Measurements from ENCODE around the gene ABR. TPM values are rescaled to one million over a fixed set of nuclear protein-coding genes. Genes with fewer than 3 reads are reported as not detected.

The ABR gene
- total RNA-seq = 94.5 TPM

- peak; percentile 49 for ATAC-seq
These were observed at the start of gene ABR for GRCh38 chr17:1179818-1180742. Gene ABR (minus strand): TSS chr17:1179981. CDS start chr17:1179727, 254 bp downstream.

- peak; percentile 20 for ATAC-seq
These were observed 49.6 kb upstream of the ABR start for GRCh38 chr17:1229349-1229899.

- no peak for ATAC-seq
These were observed 49.1 kb upstream of the ABR start for GRCh38 chr17:1228781-1229348.

- ATAC-seq = peak; percentile 8
These were observed 48.4 kb upstream of the ABR start for GRCh38 chr17:1227917-1228780.

- no peak for ATAC-seq
These were observed 47.6 kb upstream of the ABR start for GRCh38 chr17:1227365-1227764.

GRCh38 chr17:1226308-1226707 is 46.5 kb upstream of the ABR start:
- no peak for ATAC-seq

- ATAC-seq = no peak
These were observed 44.5 kb upstream of the ABR start for GRCh38 chr17:1224330-1224729.

GRCh38 chr17:1223662-1224061 is 43.9 kb upstream of the ABR start:
- ATAC-seq = no peak

- peak; percentile 35 for ATAC-seq
These were observed 42.5 kb upstream of the ABR start for GRCh38 chr17:1222321-1222720.

GRCh38 chr17:1221209-1221608 is 41.4 kb upstream of the ABR start:
- no peak for ATAC-seq

- ATAC-seq = no peak
These were observed 40.6 kb upstream of the ABR start for GRCh38 chr17:1220346-1220745.

- no peak for ATAC-seq
These were observed 37.3 kb upstream of the ABR start for GRCh38 chr17:1217089-1217385.

- peak; percentile 22 for ATAC-seq
These were observed 36.7 kb upstream of the ABR start for GRCh38 chr17:1216217-1217088.

GRCh38 chr17:1212946-1213345 is 33.2 kb upstream of the ABR start:
- ATAC-seq = no peak

- no peak for ATAC-seq
These were observed 31.5 kb upstream of the ABR start for GRCh38 chr17:1211287-1211686.

- ATAC-seq = no peak
These were observed 29.2 kb upstream of the ABR start for GRCh38 chr17:1208966-1209365.

- ATAC-seq = no peak
These were observed 26.4 kb upstream of the ABR start for GRCh38 chr17:1206026-1206777.

GRCh38 chr17:1203967-1204291 is 24.1 kb upstream of the ABR start:
- ATAC-seq = peak; percentile 9

- ATAC-seq = peak; percentile 88
These were observed 23.6 kb upstream of the ABR start for GRCh38 chr17:1203111-1203966.

GRCh38 chr17:1202291-1202690 is 22.5 kb upstream of the ABR start:
- no peak for ATAC-seq

Measured in esophagus mucosa (tissue), 1 donor.